Measurements from ENCODE around the gene CCNB3.

The CCNB3 gene

DNA sequence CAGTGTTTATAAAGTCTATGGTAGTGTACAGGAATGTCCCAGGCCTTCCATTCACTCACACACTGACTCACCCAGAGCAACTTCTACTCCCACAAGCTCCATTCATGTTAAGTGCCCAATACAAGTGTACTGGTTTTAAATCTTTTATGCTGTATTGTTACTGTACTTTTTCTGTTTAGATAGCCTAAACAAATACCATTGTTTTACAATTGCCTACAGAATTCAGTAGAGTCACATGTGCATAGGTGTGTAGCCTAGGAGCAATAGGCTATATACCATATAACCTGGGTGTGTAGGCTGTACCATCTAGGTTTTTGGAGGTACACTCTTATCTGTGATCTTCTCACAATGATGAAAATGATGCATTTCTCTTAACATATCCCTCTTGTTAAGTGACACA lies 139.4 kb downstream of the CCNB3 start:
- no peak for DNase-seq (ENCODE audit: low spot score)

DNA sequence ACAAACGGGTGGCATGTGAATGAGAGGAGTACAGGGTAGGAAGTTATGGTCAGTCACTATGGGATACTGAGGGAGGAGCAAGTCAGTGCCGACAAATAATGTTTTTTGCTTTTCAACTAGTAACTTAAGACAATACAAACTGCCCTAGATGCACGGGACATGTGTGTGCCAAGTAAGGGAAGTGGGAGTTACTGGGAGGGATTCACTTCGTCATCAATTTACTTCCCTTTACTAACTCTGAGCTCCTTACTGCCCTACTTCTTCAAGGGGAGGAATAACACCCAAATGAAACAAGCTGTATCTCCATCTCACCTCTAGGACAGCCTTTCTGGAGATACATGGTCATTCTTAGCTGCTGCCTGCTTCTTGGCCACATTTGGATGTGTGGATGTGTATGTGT lies 168.4 kb downstream of the CCNB3 start:
- DNase-seq (ENCODE audit: low spot score): no peak

DNA sequence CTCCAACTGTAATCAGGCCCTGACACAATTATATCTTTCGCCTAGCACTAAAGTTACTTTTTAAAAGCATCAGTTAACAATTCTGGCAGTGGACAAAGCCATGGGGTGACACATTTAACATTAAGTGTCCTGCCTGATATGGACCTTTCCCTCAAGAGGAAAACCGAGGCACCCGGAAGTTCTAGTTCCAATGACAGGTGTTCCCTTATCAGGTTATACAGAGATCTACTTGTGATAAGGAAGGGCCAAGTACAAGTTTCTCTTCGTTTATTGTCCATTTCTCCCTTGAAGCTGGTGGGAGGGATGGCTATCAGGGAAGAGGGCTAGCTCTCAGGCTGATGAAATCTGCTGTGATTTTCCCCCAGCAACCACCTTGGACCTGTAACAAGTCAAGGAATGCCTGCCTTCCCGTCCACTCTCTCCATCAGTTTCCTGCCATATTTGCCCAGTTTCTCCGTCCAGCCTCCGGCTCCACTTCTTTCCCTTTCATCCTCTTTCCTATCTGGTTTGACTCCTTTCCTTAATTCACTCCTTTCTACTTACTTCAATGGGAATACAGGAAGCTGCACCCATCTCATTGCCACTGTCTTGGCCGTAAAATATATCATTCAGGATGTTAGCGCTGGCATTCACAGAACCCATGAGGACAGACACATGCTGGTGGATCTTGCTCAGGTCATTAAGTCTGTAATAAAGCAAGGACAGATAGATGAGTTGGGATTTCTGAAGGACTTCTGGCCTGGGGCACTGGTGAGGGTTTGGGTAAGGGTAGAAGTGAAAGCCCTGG lies 171.1 kb downstream of the CCNB3 start:
- no peak for DNase-seq (ENCODE audit: low spot score)

DNA sequence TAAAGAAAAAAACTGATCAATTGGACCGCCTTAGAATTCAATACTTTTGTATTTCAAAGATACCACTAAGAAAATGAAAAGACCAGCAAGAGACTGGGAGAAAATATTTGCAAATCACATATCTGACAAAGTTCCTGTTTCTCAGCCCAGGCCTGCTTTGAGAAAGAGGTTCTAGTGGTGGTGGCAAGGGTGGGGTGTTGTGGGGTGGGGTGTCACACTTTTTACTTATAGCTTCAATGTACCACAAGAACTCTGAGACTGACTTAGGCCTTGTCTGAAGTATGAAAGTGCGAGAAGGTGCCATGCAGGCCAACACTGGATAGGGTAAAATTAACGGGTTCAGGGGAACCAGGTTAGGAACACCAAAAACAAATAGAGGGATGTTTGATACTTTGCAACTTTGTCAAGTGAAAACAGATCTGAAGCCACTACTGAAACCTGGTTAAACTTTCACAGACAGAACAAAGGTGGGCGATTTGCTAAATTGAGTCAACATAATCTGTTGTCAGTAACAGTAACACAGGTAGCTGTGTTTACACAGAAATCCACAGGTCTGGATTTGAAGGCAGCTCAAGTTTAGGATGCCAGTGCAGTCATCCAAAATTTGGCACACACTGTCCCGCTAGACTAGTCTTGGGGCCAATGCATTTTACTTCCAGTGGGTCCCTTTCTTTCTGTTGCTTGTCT lies 177.3 kb downstream of the CCNB3 start:
- no peak for DNase-seq (ENCODE audit: low spot score)

DNA sequence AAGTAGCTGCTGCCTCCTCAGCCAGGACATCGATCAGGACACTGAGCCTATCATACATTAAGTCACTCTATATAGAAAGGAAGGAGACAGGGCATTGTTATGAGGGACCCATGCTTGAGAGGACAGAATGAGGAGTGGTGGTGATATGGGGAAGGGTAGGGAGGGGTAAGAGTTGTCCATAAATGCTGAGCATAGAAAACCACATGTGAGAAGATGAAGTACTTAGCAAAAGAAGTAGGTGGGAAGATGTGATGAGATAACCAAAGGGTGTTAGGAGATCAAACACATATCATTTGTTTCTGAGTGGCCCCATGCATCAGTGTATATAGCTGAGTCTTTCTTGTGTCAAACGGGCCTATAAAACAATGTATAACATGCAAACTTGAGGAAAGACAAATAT lies 182.0 kb downstream of the CCNB3 start:
- no peak for DNase-seq (ENCODE audit: low spot score)

DNA sequence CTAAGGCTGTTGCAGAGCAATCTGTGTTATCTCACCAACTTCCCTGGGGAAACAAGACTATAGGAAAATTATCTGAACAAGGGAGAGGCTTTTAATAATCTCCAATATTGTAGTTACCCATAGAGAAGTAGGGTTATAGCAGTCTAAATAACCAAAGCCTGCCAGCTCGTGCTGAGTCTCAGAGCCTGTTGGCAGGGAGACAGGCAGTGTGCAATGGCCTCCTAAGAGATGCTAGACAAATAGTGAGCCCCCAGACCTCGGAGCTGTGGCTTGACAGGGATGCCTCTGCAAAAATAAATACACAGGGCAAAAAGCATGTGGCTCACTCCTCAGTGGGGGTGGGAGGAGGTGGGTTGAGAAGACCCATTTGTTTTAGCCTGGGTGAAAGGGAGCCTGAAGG lies 189.3 kb downstream of the CCNB3 start:
- DNase-seq (ENCODE audit: low spot score): no peak

Measured in hematopoietic multipotent progenitor cell treated with erythropoietin and hydrocortisone succinate and interleukin-3 and kit ligand, for 17 days (in vitro differentiated cells).